Ovary (tissue), 9 donors: ENCODE measurements around the gene WDR7. TPM values are rescaled to one million over a fixed set of nuclear protein-coding genes. Genes with fewer than 3 reads are reported as not detected.

Experiments
- DNase-seq, 5 donors: peaks; one replicate each; pipeline ENCODE4 v3.0.0-alpha.2; 2019 to 2020
- H3K27ac ChIP-seq, 2 donors: fragments of 200-600 bp; one replicate each; pipeline versions ENCODE4 v1.5.1 to v1.8.0; 2019 to 2022
- H3K27me3 ChIP-seq: fragments of 200-600 bp; one replicate; pipeline ENCODE4 v1.8.0; 2022
- H3K36me3 ChIP-seq: fragments of 200-600 bp; sonication (generic); one replicate; pipeline ENCODE4 v1.5.1; 2019
- H3K4me1 ChIP-seq: one replicate; pipeline ENCODE4 v1.8.1; 2013; ENCODE audit warnings: mild to moderate bottlenecking, moderate library complexity; ENCODE audit not compliant: insufficient read depth
- H3K4me3 ChIP-seq: fragments of 200-600 bp; sonication (generic); one replicate; pipeline ENCODE4 v1.5.1; 2017
- H3K9me3 ChIP-seq, 2 donors: fragments of 200-600 bp in 1 of 2; sonication (generic) in 1 of 2; one replicate each; pipeline versions ENCODE4 v1.5.1 to v1.8.1; 2013 to 2019; ENCODE audit warnings: mild to moderate bottlenecking in 1 of 2, moderate library complexity in 1 of 2
- EP300 ChIP-seq: sonication (generic); formaldehyde crosslinking; IDR thresholded peaks from one replicate; pipeline ENCODE4 v1.6.1; 2017; ENCODE audit warnings: antibody characterized with exemption
- POLR2A ChIP-seq: fragments of 450-650 bp; IDR thresholded peaks from one replicate; pipeline ENCODE4 v1.6.1; 2017; ENCODE audit warnings: antibody characterized with exemption, mild to moderate bottlenecking, moderate library complexity
- WGBS, 3 donors: extraction: QIAGEN DNeasy Blood & Tissue Kit in 1 of 3; methylation state at CpG; one replicate each; pipeline versions ENCODE4 v1.1.5 to v1.1.7; 2013 to 2017; 5-methylcytosine and 5-hydroxymethylcytosine counted together
- intact Hi-C, 4 donors: fragments of 100-400 bp; cut with DNase I; formaldehyde crosslinking; loops; one replicate each; pipeline versions ENCODE4 v1.11.0 to v1.15.1; 2022 to 2023
- polyA plus RNA-seq, 2 donors: library from polyadenylated mRNA; stranded (reverse); fragments of 200-250 nt in 1 of 2; fragments of 350-450 nt in 1 of 2; fragmentation: Illumina TruSeq in 1 of 2; extraction: RNeasy Lipid Tissue Mini Kit (QIAGEN cat#74804) in 1 of 2; gene quantifications; one replicate each; pipeline ENCODE4 v1.2.3, GENCODE V29; 2013 to 2014
- total RNA-seq, 7 donors: library from RNA; depleted of rRNA in 2 of 7; stranded (reverse); fragments of >200 nt in 2 of 7; fragmentation: NEBNext Ultra II Directional in 3 of 7; extraction: Animal tissue kit (Norgen Biotek cat#: 25700) in 3 of 7; gene quantifications; one replicate each; pipeline versions ENCODE4 v1.1.0 to v1.2.4, GENCODE V29; 2016 to 2023
- TF ChIP-seq, protein P1 (sequence below), 3 donors: fragments of 450-650 bp in 2 of 3; fragments of 200-600 bp in 1 of 3; IDR thresholded peaks; one replicate each; pipeline versions ENCODE4 v1.5.1 to v1.8.0; 2016 to 2022; ENCODE audit warnings: antibody characterized with exemption in 3 of 3, mild to moderate bottlenecking in 1 of 3
- donor health status: DM: no; HTN: no; CAD: no; lungs with moderate emphysema.
- donor health status: DM: no; HTN: no; CAD: no.
- donor health status: Bipolar disorder and iron deficiency.
- donor health status: DM: yes; HTN: yes; CAD: no.
- donor health status: DM: no; HTN: no; CAD: no.
- donor health status: DM: yes; HTN: yes; CAD: no.

WDR7 gene
- total and polyA plus RNA-seq, 9 donors: 4.8 to 29.1 (median 24.7) TPM

DNA sequence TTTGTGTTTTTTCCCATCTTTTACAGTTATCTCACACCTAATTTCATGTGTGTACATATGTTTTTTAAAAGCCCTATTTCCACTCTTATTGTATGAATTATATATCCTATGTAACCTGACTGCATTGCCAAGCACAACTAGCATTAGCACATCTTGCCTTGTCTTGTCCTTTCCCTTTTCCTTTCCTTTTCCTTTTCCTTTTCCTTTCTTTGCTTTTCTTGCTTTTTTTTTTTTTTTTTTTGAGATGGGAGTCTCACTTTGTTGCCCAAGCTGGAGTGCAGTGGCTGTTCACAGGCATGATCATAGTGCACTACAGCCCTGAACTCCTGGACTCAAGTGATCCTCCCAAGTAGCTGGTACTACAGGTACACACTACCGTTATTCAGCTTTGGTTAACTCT is 323.0 kb downstream of the WDR7 start:
- DNase-seq: no peak

DNA sequence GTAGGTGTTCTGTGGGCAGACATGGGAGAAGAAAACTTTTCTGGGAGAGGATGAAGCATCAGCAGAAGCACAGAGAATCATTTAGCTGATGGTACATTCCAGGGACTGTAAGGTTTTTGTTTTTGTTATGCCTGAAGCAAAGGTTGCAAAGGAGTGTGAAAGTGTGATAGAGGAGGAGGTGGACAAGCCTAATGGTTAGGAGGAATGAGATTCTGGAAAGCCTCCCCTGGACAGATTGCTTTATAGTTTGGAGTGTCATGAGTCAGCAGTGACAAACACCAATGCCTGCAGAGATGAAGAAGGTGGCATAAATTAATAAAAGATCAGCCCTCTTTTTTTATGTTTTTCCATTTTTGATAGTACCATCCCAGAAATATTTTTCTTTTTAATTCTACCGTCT is 324.1 kb downstream of the WDR7 start:
- no peak for DNase-seq
- no peak overlapping the region for H3K27ac ChIP-seq
- WGBS, 3 donors: 78 to 83% (median 79%) methylated on average over 1 of the region's 1 CpG
- no peaks in the 10 kb centered on the region for H3K9me3 ChIP-seq
- intact Hi-C loops: no loop called here
- H3K4me1 ChIP-seq: no peaks in the 10 kb centered on the region
- no peaks in the 10 kb centered on the region for H3K27me3 ChIP-seq
- H3K4me3 ChIP-seq: no peak overlapping the region
- TF ChIP-seq POLR2A (no peak), EP300 (no peak)
- TF ChIP-seq, protein P1, sequence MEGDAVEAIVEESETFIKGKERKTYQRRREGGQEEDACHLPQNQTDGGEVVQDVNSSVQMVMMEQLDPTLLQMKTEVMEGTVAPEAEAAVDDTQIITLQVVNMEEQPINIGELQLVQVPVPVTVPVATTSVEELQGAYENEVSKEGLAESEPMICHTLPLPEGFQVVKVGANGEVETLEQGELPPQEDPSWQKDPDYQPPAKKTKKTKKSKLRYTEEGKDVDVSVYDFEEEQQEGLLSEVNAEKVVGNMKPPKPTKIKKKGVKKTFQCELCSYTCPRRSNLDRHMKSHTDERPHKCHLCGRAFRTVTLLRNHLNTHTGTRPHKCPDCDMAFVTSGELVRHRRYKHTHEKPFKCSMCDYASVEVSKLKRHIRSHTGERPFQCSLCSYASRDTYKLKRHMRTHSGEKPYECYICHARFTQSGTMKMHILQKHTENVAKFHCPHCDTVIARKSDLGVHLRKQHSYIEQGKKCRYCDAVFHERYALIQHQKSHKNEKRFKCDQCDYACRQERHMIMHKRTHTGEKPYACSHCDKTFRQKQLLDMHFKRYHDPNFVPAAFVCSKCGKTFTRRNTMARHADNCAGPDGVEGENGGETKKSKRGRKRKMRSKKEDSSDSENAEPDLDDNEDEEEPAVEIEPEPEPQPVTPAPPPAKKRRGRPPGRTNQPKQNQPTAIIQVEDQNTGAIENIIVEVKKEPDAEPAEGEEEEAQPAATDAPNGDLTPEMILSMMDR (IDR thresholded peaks at IDR 0.05): no peak
- no peaks in the 10 kb centered on the region for H3K36me3 ChIP-seq

More for the DNA sequence above, 323.0 kb downstream of the WDR7 start:
- Histone ChIP-seq H3K4me3 (no peak overlapping the region), H3K27ac (no peak overlapping the region), H3K36me3 (no peaks in the 10 kb centered on the region), H3K4me1 (no peaks in the 10 kb centered on the region), H3K27me3 (no peaks in the 10 kb centered on the region), H3K9me3 (no peaks in the 10 kb centered on the region)
- TF ChIP-seq POLR2A (no peak), EP300 (no peak)
- TF ChIP-seq, protein P1 (IDR thresholded peaks at IDR 0.05): no peak
- WGBS, 3 donors: 79 to 100% (median 80%) methylated on average over 1 of the region's 1 CpG
- intact Hi-C loops: no loop called here

DNA sequence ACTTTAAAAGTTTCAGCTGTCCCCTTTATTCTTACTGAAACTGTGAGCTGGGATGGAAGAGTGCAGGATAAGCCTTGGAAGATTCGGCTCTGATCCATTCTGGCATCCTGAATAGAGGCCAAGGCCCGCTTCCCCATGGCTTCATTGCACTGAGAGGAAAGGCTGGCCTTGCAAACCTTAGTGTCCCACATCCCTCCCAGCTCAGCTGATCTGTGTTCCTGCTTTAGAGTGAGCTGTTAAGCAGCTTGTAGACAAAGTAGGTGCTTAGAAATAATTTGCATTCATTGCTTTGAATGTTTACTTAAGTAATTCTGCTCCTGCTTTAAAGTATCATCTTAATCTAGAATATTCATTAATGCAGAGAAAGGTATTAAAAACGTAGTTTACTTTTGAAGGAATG is 326.1 kb downstream of the WDR7 start:
- no peak for DNase-seq
- TF ChIP-seq EP300: no peak
- no peak for TF ChIP-seq POLR2A
- no peak overlapping the region for H3K4me3 ChIP-seq
- intact Hi-C loops: no loop called here
- WGBS, 3 donors: 76 to 90% (median 83%) methylated on average over 3 of the region's 3 CpGs
- no peaks in the 10 kb centered on the region for H3K4me1 ChIP-seq
- H3K27me3 ChIP-seq: no peaks in the 10 kb centered on the region
- no peaks in the 10 kb centered on the region for H3K9me3 ChIP-seq
- H3K36me3 ChIP-seq: no peaks in the 10 kb centered on the region
- no peak overlapping the region for H3K27ac ChIP-seq

DNA sequence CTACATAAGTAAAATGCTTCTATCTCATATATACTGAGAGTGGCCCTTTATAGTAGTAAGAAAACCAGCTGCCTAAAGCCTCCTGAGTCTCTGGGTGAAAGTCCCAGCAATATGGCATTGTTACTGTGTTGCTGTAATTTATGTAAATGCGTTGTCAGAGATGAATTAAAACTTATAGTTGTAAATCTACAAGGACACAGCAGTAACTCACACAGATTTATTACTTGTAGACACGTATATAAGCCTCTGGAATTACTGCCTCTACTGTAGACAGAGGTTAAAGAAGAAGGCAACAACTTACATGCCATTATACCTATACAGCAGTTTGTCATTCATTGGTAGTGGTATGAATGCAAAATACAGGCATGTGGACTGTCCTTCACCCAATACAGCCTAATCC is 326.6 kb downstream of the WDR7 start:
- DNase-seq: no peak
- H3K27me3 ChIP-seq: no peaks in the 10 kb centered on the region
- H3K9me3 ChIP-seq: no peaks in the 10 kb centered on the region
- H3K4me3 ChIP-seq: no peak overlapping the region
- no peaks in the 10 kb centered on the region for H3K36me3 ChIP-seq
- intact Hi-C loops: no loop called here
- 81 to 85% (median 84%) methylated on average over 2 of the region's 2 CpGs for WGBS, 3 donors
- no peaks in the 10 kb centered on the region for H3K4me1 ChIP-seq
- no peak for TF ChIP-seq POLR2A
- H3K27ac ChIP-seq: no peak overlapping the region

DNA sequence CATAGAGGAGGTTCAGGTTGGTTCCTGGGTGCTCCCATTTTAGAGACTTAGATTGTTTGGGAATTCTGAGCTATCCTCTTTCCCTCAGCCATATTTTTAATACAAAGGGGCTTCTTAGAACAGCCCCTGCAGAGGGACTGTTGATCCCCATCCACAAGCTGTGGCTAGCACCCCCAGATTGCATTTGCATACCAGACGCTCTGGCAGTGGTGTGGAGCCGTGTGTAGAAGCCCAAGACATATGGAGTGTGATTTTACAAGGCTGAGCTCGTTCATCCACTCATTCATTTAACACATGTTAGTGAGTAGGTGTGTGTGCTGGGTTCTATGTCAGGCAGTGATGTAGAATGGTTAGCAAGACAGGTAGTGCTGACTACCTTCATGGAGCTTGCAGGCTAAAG is 329.0 kb downstream of the WDR7 start:
- no peaks in the 10 kb centered on the region for H3K4me1 ChIP-seq
- H3K36me3 ChIP-seq: no peaks in the 10 kb centered on the region
- no peak for DNase-seq
- no peak overlapping the region for H3K27ac ChIP-seq
- no peaks in the 10 kb centered on the region for H3K9me3 ChIP-seq
- TF ChIP-seq EP300 (no peak), POLR2A (no peak)
- TF ChIP-seq, protein P1 (IDR thresholded peaks at IDR 0.05): no peak
- intact Hi-C loops: no loop called here
- WGBS, 3 donors: 91 to 96% (median 95%) methylated on average over 3 of the region's 3 CpGs
- no peak overlapping the region for H3K4me3 ChIP-seq
- no peaks in the 10 kb centered on the region for H3K27me3 ChIP-seq

DNA sequence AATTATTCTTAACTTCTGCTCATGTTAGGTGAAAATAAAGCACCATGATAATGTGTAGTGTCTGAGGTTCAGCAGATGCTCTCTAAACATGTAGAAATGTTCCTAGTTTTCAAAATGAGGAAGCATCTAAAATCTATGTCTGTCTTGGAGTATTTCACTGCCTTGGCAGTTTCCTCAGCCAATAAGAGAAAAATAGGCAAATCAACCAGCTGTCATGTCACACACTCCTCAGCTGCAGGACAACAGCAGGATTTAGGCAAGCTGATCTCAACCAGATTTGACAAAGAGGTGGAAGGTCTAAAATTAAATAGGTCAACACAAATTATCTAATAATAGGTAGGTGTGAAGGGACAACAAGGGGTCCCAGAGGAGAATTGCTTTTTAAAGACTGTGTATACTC is 331.6 kb downstream of the WDR7 start:
- H3K27ac ChIP-seq: no peak overlapping the region
- no peaks in the 10 kb centered on the region for H3K27me3 ChIP-seq
- no peaks in the 10 kb centered on the region for H3K9me3 ChIP-seq
- no peaks in the 10 kb centered on the region for H3K36me3 ChIP-seq
- no peak overlapping the region for H3K4me3 ChIP-seq
- intact Hi-C loops: no loop called here
- DNase-seq: no peak
- no peaks in the 10 kb centered on the region for H3K4me1 ChIP-seq
- no peak for TF ChIP-seq POLR2A
- TF ChIP-seq, protein P1 (IDR thresholded peaks at IDR 0.05): no peak
- TF ChIP-seq EP300: no peak
